Activated CD8-positive, alpha-beta memory T cell treated with anti-CD3 and anti-CD28 coated beads for 36 hours (primary cell): Measurements from ENCODE around the gene ARID3A. TPM values are rescaled to one million over a fixed set of nuclear protein-coding genes. Genes with fewer than 3 reads are reported as not detected.

Experiments
- CTCF ChIA-PET: fragments of 350-600 bp; sonication (Branson Sonifier 250); formaldehyde crosslinking; loops from one replicate; lab custom pipeline; 2021; ENCODE audit warnings: antibody characterized with exemption; lab: Charles Lee
- POLR2A ChIA-PET: fragments of 350-600 bp; sonication (Branson Sonifier 250); formaldehyde crosslinking; loops from one replicate; lab custom pipeline; 2021; ENCODE audit warnings: antibody characterized with exemption; lab: Charles Lee
- total RNA-seq, 2 experiments: library from RNA; stranded (reverse); gene quantifications; one replicate each; pipeline ENCODE4 v1.2.3, GENCODE V29; 2021

Gene ARID3A
- total RNA-seq, 2 experiments from 2014 or later = 18.8 to 19.0 TPM

- ChIA-PET POLR2A (interaction anchor here (0.7 to 1.3 kb wide), 2 partner anchors 47 to 123 kb away, joined by 4 to 9 read pairs; partner anchors contain the start of gene WDR18), CTCF (interaction anchor here (0.7 to 2.0 kb wide), 4 partner anchors 10 to 502 kb away, joined by 3 to 5 read pairs (median 4); no protein-coding TSS in a partner anchor)
Measured at GRCh38 chr19:937259-937694, 11.4 kb downstream of the ARID3A start.

DNA sequence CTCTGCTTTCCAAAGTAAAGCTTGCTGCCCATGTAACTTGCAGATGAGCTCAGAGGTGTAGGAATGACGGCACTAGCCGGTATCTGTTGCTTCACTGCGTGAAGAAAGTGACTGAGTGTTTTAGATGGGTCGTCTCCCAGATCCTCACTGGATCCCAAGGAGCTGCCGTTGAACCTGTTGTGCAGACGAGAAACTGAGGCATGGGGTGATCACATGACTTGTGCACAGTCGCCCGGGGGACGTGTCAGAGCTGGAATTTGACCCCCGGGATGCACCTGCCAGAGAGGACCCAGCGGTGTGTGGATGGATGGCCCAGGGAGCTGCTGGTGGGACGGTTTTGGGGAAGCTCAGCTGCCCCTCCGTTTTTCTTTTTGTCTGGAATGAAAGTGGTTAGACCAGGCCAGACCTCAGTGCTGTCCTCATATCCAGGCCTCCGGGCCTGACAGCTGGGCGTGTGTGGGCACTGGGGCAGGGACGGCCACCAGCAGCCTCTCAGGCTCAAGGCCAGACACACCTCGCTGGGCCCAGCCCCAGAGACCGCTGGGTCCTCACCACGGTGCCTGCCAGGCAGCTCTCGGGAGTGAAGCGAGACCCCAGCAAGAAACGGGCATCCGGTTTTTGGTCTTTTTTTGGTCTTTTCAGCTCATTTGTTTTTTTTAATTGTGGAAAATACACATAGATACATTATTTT, 12.5 kb downstream of the ARID3A start:
- POLR2A ChIA-PET = interaction anchor here (0.7 to 1.3 kb wide), 2 partner anchors 46 to 124 kb away, joined by 4 to 9 read pairs; partner anchors contain the start of gene WDR18

DNA sequence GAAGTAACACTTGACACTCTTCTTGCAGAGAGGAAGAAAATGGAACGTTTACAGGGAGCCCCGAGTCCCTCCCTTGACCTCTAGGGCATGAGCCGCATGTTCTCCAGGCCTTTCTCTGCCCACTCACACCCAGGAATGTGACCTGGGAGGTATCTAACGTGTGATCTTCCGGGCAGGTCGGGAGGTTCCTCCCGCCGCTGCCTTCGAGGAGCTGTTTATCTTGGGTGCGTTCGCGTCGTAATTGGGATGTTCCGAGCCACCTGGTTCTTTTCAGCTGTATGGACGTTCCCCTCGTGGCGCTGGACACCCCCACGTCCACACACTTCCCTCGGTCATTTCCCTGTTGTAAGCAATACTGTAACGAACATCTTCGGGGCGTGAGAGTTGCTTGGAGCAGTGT, 13.6 kb downstream of the ARID3A start:
- CTCF ChIA-PET = interaction anchor here (0.7 to 1.6 kb wide), 2 partner anchors 75 to 87 kb away, joined by 5 read pairs; no protein-coding TSS in a partner anchor
- POLR2A ChIA-PET = no interaction called here

More for the DNA sequence above, 12.5 kb downstream of the ARID3A start:
- CTCF ChIA-PET = interaction anchor here (0.7 to 2.0 kb wide), 4 partner anchors 13 to 88 kb away, joined by 4 to 5 read pairs (median 5); no protein-coding TSS in a partner anchor

GRCh38 chr19:939922-940321, 14.1 kb downstream of the ARID3A start:
- ChIA-PET CTCF (interaction anchor here (0.9 to 1.6 kb wide), 2 partner anchors 44 to 76 kb away, joined by 3 to 5 read pairs; no protein-coding TSS in a partner anchor), POLR2A (no interaction called here)

- ChIA-PET CTCF (interaction anchor here (0.9 kb wide), 1 partner anchor 43 kb away, joined by 3 read pairs; no protein-coding TSS in a partner anchor), POLR2A (no interaction called here)
Measured at GRCh38 chr19:940591-941291, 14.9 kb downstream of the ARID3A start.

GRCh38 chr19:941292-942132, 15.7 kb downstream of the ARID3A start:
- POLR2A ChIA-PET = no interaction called here
- CTCF ChIA-PET = no interaction called here

DNA sequence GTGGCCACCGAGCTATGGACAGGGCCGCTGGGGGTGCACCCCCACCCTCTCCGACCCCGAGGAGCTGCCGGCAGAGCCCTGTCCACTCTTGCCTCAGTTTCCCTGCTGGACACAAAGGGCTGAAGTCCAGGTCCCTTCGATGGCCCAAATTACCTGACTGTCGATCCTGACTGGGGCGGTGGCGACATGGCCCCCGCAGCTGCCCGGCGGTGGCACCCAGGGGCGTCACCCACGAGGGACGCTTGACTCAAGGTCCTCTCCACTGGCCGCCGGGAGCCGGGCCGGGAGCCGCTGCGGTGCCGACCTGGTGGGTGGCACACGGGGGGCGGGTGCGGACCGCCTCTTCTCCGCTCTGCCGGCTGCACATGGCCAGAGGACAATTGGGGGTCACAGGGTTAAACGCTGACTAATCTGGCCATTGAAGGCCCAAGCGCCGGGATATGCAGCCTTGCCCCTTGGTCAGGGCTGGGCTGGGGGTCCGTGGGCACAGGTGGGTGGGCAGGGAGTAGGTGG, 16.4 kb downstream of the ARID3A start:
- ChIA-PET POLR2A (no interaction called here), CTCF (no interaction called here)

DNA sequence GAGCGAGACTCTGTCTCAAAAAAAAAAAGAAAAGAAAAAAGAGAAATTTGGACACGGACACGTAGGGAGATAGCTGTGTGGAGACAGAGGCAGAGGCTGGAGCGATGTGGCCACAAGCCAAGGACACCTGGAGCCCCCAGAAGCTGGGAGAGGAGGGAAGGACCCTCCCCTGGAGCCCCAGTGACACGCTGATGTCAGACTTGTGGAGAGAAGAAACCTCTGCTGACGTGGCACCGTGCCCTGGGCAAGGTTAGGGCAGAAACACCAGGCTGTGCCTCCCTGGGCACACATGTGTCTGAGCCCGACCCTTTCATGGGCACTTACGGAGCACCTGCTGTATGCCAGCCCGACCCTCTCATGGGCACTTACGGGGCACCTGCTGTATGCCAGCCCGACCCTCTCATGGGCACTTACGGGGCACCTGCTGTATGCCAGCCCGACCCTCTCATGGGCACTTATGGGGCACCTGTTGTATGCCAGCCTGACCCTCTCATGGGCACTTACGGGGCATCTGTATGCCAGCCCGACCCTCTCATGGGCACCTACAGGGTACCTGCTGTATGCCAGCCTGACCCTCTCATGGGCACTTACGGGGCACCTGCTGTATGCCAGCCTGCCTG, 17.8 kb downstream of the ARID3A start:
- CTCF ChIA-PET = interaction anchor here (0.7 kb wide), 1 partner anchor 12 kb away, joined by 3 read pairs; no protein-coding TSS in a partner anchor

DNA sequence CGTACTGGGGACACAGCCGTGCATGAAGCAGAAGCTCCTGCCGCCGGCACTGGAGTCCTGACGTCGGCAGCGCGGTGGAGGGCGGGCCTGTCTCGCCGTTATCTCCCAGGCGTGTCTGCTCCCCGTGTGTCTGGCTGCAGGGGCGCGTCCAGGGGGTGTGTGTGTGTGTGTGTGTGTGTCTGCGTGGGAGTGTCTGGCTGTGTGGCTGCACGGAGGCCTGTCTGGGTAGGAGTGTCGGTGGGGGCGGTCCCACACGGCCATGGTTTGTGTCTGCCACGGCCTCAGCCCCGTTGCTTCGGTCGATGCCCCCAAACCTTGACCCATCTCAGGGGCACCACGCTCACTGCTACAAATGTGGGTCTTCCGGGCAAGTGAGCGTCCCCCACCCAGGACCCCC, 18.3 kb downstream of the ARID3A start:
- POLR2A ChIA-PET = no interaction called here
- CTCF ChIA-PET = interaction anchor here (0.7 kb wide), 1 partner anchor 13 kb away, joined by 3 read pairs; no protein-coding TSS in a partner anchor

More for the DNA sequence above, 17.8 kb downstream of the ARID3A start:
- POLR2A ChIA-PET = no interaction called here

DNA sequence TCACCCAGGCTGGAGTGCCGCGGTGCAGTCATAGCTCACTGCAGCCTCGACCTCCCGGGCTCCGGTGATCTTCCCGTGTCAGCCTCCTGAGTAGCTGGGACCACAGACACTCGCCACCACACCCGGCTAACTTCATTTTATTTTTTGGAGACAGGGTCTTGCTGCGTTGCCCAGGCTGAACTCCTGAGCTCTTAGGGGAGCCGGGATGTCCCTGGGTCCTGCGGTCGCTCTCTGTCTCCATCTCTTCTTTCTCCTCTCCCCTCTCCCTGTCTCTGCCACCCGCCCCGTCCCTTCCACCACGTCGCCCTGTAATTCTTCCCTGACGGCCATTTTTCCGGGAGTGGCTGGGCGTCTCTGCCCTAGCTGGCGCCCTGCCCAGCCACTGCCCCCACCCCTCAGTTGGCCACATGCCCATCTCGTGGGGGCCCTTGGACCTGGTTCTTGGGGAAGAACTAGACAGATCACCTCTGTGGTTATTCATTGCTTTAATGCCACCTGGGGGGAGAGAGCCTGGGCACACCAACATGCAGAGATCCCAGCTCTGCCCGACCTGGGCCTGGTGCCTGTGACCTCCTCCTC, 18.9 kb downstream of the ARID3A start:
- ChIA-PET CTCF (no interaction called here), POLR2A (no interaction called here)

- ChIA-PET POLR2A (no interaction called here), CTCF (interaction anchor here (1.2 kb wide), 1 partner anchor 38 kb away, joined by 3 read pairs; no protein-coding TSS in a partner anchor)
Measured at GRCh38 chr19:945401-946252, 19.8 kb downstream of the ARID3A start.

DNA sequence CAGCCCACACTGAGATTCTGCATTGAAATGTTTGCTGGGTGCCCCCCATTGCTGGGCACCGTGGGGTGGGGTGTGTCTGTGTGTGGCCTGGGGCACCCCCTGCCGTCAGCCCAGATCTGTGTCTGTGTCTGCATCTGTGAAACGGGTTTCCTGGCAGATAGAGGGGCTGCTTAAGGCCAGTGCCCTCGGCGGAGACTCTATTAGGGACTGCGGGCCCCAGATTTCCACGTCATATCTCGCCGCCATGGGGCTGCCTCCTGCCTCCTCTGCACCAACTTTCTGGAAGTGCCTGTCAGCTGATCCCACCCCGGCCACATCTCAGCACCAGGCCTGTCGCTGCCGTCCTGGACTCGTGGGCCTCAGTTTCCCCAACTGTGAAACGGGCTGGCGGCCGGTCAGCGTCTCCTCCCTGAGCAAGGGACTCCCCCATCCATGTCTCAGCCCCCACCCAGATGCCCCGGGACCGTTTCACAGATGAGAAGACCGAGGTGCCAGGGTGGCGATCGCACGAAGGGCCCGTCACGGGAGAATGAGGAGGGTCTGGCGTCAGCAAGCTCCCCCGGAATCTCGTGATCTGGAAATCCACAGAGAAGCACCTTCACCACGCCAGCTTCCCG, 21.4 kb downstream of the ARID3A start:
- CTCF ChIA-PET = interaction anchor here (0.9 to 1.2 kb wide), 3 partner anchors 15 to 276 kb away, joined by 3 read pairs; no protein-coding TSS in a partner anchor
- POLR2A ChIA-PET = interaction anchor here (0.6 kb wide), 1 partner anchor 83 kb away, joined by 3 read pairs; no protein-coding TSS in a partner anchor

DNA sequence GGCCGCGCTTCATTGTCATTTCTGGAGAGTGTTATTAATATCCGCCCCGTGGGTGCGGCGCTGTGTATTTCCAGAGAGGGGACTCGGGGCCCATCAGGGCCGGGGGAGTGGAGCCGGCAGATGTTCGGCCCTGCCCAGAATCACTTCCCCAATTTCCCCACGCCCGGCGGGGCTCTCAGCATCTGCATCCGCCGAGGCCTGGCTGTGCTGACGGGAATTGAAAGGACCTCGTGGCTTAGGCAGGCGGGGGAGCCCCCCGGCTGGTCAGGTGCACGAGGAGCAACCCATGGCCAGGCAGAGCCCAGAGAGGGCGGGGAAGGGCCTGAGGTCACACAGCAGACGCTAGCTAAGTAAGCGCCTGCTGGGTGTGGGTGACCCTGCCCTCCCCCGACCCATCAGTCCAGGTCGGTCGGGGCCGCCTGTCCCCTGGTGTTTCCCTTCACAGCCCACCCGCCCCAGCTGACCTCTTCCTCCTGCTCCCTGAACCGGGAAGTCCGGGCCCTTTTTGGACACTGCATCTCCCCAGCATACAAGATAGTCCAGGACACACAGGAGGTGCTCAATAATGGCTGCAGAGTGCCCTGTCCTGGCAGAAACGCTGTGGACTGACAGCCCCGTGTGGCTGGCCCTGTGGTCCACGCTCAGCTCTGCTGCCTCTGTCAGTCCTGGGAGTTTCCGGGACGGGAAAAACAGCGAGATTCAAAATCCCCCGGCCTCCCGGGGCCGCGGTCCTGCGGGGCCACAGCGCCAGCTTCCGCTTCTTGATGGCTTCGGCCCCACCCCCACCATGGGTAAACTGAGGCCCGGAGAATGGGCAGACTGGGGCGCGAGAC, 22.1 kb downstream of the ARID3A start:
- POLR2A ChIA-PET = interaction anchor here (0.6 kb wide), 1 partner anchor 84 kb away, joined by 3 read pairs; no protein-coding TSS in a partner anchor
- CTCF ChIA-PET = interaction anchor here (0.8 to 1.0 kb wide), 3 partner anchors 15 to 275 kb away, joined by 3 read pairs; no protein-coding TSS in a partner anchor

DNA sequence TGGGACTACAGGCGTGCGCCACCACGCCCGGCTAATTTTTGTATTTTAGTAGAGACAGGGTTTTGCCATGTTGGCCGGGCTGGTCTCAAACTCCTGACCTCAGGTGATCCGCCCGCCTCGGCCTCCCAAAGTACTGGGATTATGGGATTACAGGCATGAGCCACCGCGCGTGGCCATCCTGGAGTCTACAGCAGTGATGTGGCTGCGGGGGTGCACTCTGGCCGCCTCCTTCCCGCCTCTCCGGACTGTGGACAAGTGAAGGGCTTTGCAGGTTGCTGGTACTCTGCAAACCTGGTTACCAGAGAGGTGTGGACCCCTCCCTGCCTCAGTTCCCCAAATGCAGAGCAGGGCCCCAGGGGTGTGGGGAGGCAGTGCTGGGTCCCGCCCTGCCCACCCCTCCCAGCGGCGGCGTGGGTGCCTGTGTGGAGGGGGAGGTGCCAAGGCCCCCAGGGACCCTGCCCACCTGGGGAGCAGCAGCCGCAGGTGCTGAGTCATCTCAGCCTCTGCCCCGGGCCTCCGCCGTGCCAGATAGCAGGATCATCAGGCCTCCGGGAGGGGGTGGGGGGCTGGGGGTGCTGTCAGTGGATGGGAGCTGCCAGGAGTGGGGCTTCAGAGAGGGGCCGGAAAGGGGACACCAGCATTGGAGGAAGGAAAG, 23.1 kb downstream of the ARID3A start:
- ChIA-PET CTCF (no interaction called here), POLR2A (no interaction called here)
